Stimulated activated CD4-positive, alpha-beta T cell treated with anti-CD3 and anti-CD28 coated beads, Interleukin-1b, Interleukin-23, amount 100 ng/mL, for 48 hours (primary cell): ENCODE measurements around the gene NEURL1.

Source experiments
- DNase-seq: peaks from one replicate; pipeline ENCODE4 v3.0.0-alpha.2; 2020

Gene NEURL1

GRCh38 chr10:103568505-103568904, 75.0 kb downstream of the NEURL1 start:
- DNase-seq: no peak

GRCh38 chr10:103569896-103570295, 76.4 kb downstream of the NEURL1 start:
- DNase-seq: no peak

- no peak for DNase-seq
These were observed 77.5 kb downstream of the NEURL1 start for GRCh38 chr10:103570844-103571655.

GRCh38 chr10:103571656-103571975, 78.1 kb downstream of the NEURL1 start:
- no peak for DNase-seq

GRCh38 chr10:103572347-103573204, 79.1 kb downstream of the NEURL1 start:
- no peak for DNase-seq

GRCh38 chr10:103573205-103573487, 79.6 kb downstream of the NEURL1 start:
- DNase-seq: no peak

- no peak for DNase-seq
These were observed 80.9 kb downstream of the NEURL1 start for GRCh38 chr10:103574097-103575061.

GRCh38 chr10:103575416-103576075, 82.0 kb downstream of the NEURL1 start:
- no peak for DNase-seq

GRCh38 chr10:103576076-103576471, 82.6 kb downstream of the NEURL1 start:
- no peak for DNase-seq

GRCh38 chr10:103576862-103577261, 83.4 kb downstream of the NEURL1 start:
- no peak for DNase-seq

- no peak for DNase-seq
These were observed 85.4 kb downstream of the NEURL1 start for GRCh38 chr10:103578782-103579382.

GRCh38 chr10:103580011-103580410, 86.5 kb downstream of the NEURL1 start:
- DNase-seq: no peak

GRCh38 chr10:103580430-103580829, 86.9 kb downstream of the NEURL1 start:
- no peak for DNase-seq

GRCh38 chr10:103581499-103581898, 88.0 kb downstream of the NEURL1 start:
- DNase-seq: no peak

- no peak for DNase-seq
These were observed 89.0 kb downstream of the NEURL1 start for GRCh38 chr10:103582331-103583123.

- DNase-seq: no peak
These were observed 90.3 kb downstream of the NEURL1 start for GRCh38 chr10:103583871-103584215.

GRCh38 chr10:103584216-103585010, 90.9 kb downstream of the NEURL1 start:
- peak; percentile 63 for DNase-seq

GRCh38 chr10:103585011-103585405, 91.5 kb downstream of the NEURL1 start:
- no peak for DNase-seq

- no peak for DNase-seq
These were observed 93.6 kb downstream of the NEURL1 start for GRCh38 chr10:103587073-103587472.

- DNase-seq: no peak
These were observed 95.6 kb downstream of the NEURL1 start for GRCh38 chr10:103589074-103589630.
